ENCODE measurements around the gene KIF26B.
A peak's percentile ranks its signal among the peaks of the same experiment; 100 is the strongest.
"Not testable (repeated sequence)": the region's sequence is repeated elsewhere in the genome, so short reads cannot be mapped to it uniquely, and the experiment has no call there.

The KIF26B gene

GRCh38 chr1:245126530-245126929, 28.3 kb upstream of the KIF26B start:
- peaks cover 63% of the 10 kb centered on the region for H3K27me3 Mint-ChIP-seq
- no peaks in the 10 kb centered on the region for H3K36me3 Mint-ChIP-seq
- H3K4me3 Mint-ChIP-seq = no peak overlapping the region
- ATAC-seq = no peak
- no peaks in the 10 kb centered on the region for H3K4me1 Mint-ChIP-seq
- no peak overlapping the region for H3K27ac Mint-ChIP-seq
- no peaks in the 10 kb centered on the region for H3K9me3 Mint-ChIP-seq

DNA sequence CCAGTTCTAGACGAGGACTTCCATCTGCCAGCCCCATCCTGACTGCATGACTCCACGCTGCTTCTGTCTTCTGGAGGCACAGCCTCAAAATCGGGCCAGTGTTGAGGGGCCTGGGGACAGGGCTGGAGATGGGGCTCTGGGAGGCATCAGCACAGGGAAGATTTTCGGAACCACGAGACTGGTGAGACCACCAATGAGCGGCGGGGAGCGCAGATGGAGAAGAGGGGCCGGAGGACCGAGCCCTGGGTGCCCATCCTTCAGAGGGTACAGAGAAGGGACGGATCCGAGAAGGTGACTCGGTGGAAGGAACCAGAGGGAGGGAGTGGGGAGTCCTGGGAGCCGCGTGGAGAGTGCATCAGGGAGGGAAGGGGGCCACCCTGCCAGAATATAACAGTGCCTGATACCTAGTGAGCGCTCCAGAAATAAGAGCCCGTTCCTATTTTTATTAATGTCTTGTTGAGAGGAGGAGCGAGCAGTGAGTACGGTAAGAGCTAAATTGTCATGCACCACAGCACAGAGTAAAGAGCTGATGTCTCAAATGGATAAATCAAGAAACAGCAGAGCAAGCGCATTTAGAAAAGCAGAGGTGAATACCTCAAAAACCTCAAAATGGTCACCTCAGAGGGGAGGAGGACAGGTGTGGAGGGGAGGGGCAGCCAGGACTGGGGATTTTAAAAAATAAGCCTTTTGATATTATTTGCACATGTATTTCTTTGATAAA, 26.2 kb upstream of the KIF26B start:
- H3K27me3 Mint-ChIP-seq = peaks cover 66% of the 10 kb centered on the region
- no peak overlapping the region for H3K27ac Mint-ChIP-seq
- H3K36me3 Mint-ChIP-seq = no peaks in the 10 kb centered on the region
- no peak overlapping the region for H3K4me3 Mint-ChIP-seq
- no peaks in the 10 kb centered on the region for H3K4me1 Mint-ChIP-seq
- ATAC-seq = no peak
- no peaks in the 10 kb centered on the region for H3K9me3 Mint-ChIP-seq

DNA sequence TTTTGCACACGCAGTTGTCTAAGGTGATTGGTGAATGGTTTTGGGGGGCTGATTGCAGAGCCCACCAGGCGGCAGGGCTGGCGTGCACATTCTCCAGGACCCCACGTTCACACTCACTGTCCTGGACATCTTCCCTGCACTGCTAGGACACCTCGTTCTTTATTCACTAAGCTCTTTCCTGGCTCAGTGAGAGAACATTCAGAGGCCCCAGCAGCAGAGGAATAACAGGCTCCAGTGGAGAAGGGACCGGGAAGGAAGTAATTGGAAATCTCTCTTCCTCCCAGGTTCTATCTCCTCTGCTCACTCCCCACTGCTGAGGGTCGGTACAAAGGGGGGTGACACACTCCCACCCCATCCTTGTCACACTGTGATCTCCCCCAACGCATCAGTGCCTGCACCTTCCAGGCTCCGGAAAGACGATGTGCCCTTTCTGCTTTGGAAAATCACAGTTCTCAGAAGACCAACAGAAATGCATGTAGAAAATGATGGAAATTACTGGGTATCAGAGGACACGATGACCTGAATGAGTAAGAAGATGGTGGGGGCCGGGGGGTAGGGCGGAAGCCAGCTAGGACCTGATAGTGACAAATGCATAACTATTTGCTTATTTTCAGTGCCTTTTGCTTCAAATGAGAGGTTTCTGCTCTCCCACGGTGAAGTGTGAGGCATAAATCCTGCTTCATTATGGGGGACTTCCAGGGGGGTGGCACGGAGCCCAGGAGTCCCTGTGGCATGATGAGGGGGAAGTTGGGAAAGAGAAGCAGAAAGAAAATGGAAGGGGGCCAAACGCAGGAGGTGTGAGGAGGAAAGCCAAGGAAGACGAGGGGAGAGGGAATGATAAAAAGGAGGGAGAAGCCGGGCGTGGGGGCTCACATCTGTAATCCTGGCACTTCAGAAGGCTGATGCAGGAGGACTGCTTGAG, 25.2 kb upstream of the KIF26B start:
- Mint-ChIP-seq H3K36me3 (no peaks in the 10 kb centered on the region), H3K4me3 (no peak overlapping the region), H3K27me3 (peaks cover 63% of the 10 kb centered on the region), H3K4me1 (no peaks in the 10 kb centered on the region), H3K9me3 (no peaks in the 10 kb centered on the region), H3K27ac (no peak overlapping the region)
- no peak for ATAC-seq

- peaks cover 54% of the 10 kb centered on the region for H3K27me3 Mint-ChIP-seq
- not testable (repeated sequence) for H3K4me1 Mint-ChIP-seq, ATAC-seq, H3K9me3 Mint-ChIP-seq, H3K27ac Mint-ChIP-seq, H3K4me3 Mint-ChIP-seq, H3K36me3 Mint-ChIP-seq
Observed at GRCh38 chr1:245130281-245131025, 24.3 kb upstream of the KIF26B start.

GRCh38 chr1:245131026-245131393, 23.8 kb upstream of the KIF26B start:
- Mint-ChIP-seq H3K27me3 (peaks cover 52% of the 10 kb centered on the region), H3K4me1 (no peaks in the 10 kb centered on the region), H3K4me3 (no peak overlapping the region), H3K36me3 (no peaks in the 10 kb centered on the region), H3K27ac (no peak overlapping the region), H3K9me3 (peaks cover 3% of the 10 kb centered on the region)
- no peak for ATAC-seq

- no peaks in the 10 kb centered on the region for H3K36me3 Mint-ChIP-seq
- H3K9me3 Mint-ChIP-seq = peaks cover 3% of the 10 kb centered on the region
- no peak overlapping the region for H3K27ac Mint-ChIP-seq
- no peak overlapping the region for H3K4me3 Mint-ChIP-seq
- H3K4me1 Mint-ChIP-seq = no peaks in the 10 kb centered on the region
- ATAC-seq = peak; percentile 39
- peaks cover 49% of the 10 kb centered on the region for H3K27me3 Mint-ChIP-seq
Observed at GRCh38 chr1:245132771-245133170, 22.0 kb upstream of the KIF26B start.

GRCh38 chr1:245133995-245134715, 20.6 kb upstream of the KIF26B start:
- Mint-ChIP-seq H3K36me3 (no peaks in the 10 kb centered on the region), H3K9me3 (peaks cover 3% of the 10 kb centered on the region), H3K27me3 (peaks cover 44% of the 10 kb centered on the region), H3K27ac (no peak overlapping the region), H3K4me3 (no peak overlapping the region), H3K4me1 (no peaks in the 10 kb centered on the region)
- no peak for ATAC-seq

DNA sequence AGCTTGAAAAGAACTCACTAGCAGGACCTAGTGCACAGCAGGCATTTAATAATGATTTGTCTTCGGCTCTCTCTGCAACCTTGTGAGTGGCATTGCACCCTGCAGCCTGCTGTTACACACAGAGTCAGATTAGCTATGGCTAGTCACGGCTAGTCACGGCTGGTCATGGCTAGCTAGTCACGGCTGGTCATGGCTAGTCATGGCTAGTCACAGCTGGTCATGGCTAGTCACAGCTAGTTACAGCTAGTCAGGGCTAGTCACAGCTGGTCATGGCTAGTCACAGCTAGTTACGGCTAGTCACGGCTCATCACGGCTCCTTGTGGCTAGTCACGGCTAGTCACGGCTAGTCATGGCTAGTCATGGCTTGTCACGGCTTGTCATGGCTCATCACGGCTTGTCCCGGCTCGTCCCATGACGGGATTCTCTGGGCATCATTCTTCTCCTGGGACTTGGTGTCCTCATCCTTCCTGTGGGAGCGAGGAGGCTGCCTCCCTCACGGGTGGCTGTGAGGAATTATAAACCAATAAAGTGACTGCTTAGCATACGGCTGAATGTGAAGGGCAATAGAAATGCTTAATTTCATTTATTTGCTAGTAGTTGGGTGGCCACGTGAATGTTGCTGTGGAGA, 12.5 kb upstream of the KIF26B start:
- Mint-ChIP-seq H3K9me3 (no peaks in the 10 kb centered on the region), H3K27ac (no peak overlapping the region), H3K36me3 (no peaks in the 10 kb centered on the region), H3K27me3 (peaks cover 14% of the 10 kb centered on the region), H3K4me1 (no peaks in the 10 kb centered on the region), H3K4me3 (no peak overlapping the region)
- no peak for ATAC-seq

GRCh38 chr1:245142976-245143375, 11.8 kb upstream of the KIF26B start:
- ATAC-seq = no peak
- Mint-ChIP-seq H3K9me3 (no peaks in the 10 kb centered on the region), H3K27me3 (peaks cover 7% of the 10 kb centered on the region), H3K36me3 (no peaks in the 10 kb centered on the region), H3K4me3 (no peak overlapping the region), H3K4me1 (no peaks in the 10 kb centered on the region), H3K27ac (no peak overlapping the region)

GRCh38 chr1:245143849-245144248, 10.9 kb upstream of the KIF26B start:
- Mint-ChIP-seq H3K27ac (no peak overlapping the region), H3K4me1 (no peaks in the 10 kb centered on the region), H3K4me3 (no peak overlapping the region), H3K27me3 (peaks cover 9% of the 10 kb centered on the region), H3K36me3 (no peaks in the 10 kb centered on the region), H3K9me3 (no peaks in the 10 kb centered on the region)
- no peak for ATAC-seq

- Mint-ChIP-seq H3K9me3 (no peaks in the 10 kb centered on the region), H3K4me1 (peaks cover 3% of the 10 kb centered on the region), H3K36me3 (no peaks in the 10 kb centered on the region), H3K4me3 (no peak overlapping the region), H3K27me3 (peaks cover 40% of the 10 kb centered on the region), H3K27ac (no peak overlapping the region)
- no peak for ATAC-seq
Observed at GRCh38 chr1:245148069-245148468, 6.7 kb upstream of the KIF26B start.

- no peaks in the 10 kb centered on the region for H3K9me3 Mint-ChIP-seq
- peaks cover 48% of the 10 kb centered on the region for H3K27me3 Mint-ChIP-seq
- H3K27ac Mint-ChIP-seq = no peak overlapping the region
- ATAC-seq = no peak
- H3K4me3 Mint-ChIP-seq = no peak overlapping the region
- H3K36me3 Mint-ChIP-seq = no peaks in the 10 kb centered on the region
- H3K4me1 Mint-ChIP-seq = peaks cover 11% of the 10 kb centered on the region
Observed at GRCh38 chr1:245148861-245149260, 5.9 kb upstream of the KIF26B start.

DNA sequence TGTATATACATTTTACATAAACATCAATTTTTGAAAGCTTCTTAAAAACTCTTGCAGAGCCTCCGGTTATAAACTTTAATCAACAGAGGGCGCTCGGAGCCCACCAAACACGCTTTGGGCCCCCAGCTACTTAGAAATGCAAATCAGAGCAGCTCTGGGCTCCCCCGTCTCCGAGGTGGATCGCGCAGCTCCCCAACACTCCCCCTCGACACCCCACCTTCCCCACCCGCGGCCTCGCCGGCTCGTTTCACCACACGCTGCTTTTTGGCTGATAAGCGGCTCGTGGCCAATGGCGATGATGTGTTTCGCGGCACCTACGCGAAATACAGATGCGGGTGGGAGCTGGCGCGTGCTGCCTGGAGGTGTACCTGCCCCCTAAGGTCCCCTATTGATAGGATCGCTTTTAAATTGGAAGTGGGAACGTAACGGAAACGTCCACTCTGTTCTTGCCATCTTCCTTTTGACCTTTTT, 1.7 kb upstream of the KIF26B start:
- Mint-ChIP-seq H3K4me1 (peaks cover 35% of the 10 kb centered on the region), H3K27ac (peak overlapping the region; percentile 16), H3K4me3 (peak overlapping the region; percentile 78), H3K27me3 (peaks cover 77% of the 10 kb centered on the region), H3K9me3 (no peaks in the 10 kb centered on the region), H3K36me3 (no peaks in the 10 kb centered on the region)
- ATAC-seq = peak; percentile 60

Data from stimulated activated memory B cell treated with anti-CD40 and anti-IgM and Interleukin-4, amounts not matched to agents 10 μg/mL and 1 μg/mL and 100 μg/mL, for 72 hours (primary cell).